ENCODE data around the gene DGKH. TPM values are rescaled to one million over a fixed set of nuclear protein-coding genes. Genes with fewer than 3 reads are reported as not detected.

DGKH gene
- total and polyA plus RNA-seq, 2 donors: 3.4 to 36.4 TPM

GRCh38 chr13:42101821-42102585 is 53.6 kb downstream of the DGKH start:
- 74% methylated on average over 3 of the region's 3 CpGs for WGBS
- H3K4me3 ChIP-seq (ENCODE audit: low read depth, low read length): no peak overlapping the region
- H3K4me1 ChIP-seq (ENCODE audit: insufficient read depth): no peaks in the 10 kb centered on the region
- H3K36me3 ChIP-seq (ENCODE audit: insufficient read depth): peaks cover 3% of the 10 kb centered on the region
- DNase-seq (ENCODE audit: extremely low spot score): no peak
- no peak overlapping the region for H3K27ac ChIP-seq (ENCODE audit: low read depth)

- Histone ChIP-seq H3K27ac (ENCODE audit: low read depth) (no peak overlapping the region), H3K36me3 (ENCODE audit: insufficient read depth) (peaks cover 3% of the 10 kb centered on the region), H3K4me1 (ENCODE audit: insufficient read depth) (no peaks in the 10 kb centered on the region), H3K4me3 (ENCODE audit: low read depth, low read length) (no peak overlapping the region)
- DNase-seq (ENCODE audit: extremely low spot score): no peak
- WGBS: 89% methylated on average over 5 of the region's 5 CpGs
These were observed 54.8 kb downstream of the DGKH start for GRCh38 chr13:42102961-42103865.

GRCh38 chr13:42106998-42107397 is 58.5 kb downstream of the DGKH start:
- Histone ChIP-seq H3K27ac (ENCODE audit: low read depth) (no peak overlapping the region), H3K4me3 (ENCODE audit: low read depth, low read length) (no peak overlapping the region), H3K36me3 (ENCODE audit: insufficient read depth) (no peaks in the 10 kb centered on the region), H3K4me1 (ENCODE audit: insufficient read depth) (no peaks in the 10 kb centered on the region)
- 94% methylated on average over 4 of the region's 4 CpGs for WGBS
- no peak for DNase-seq (ENCODE audit: extremely low spot score)

- Histone ChIP-seq H3K4me1 (ENCODE audit: insufficient read depth) (no peaks in the 10 kb centered on the region), H3K27ac (ENCODE audit: low read depth) (no peak overlapping the region), H3K4me3 (ENCODE audit: low read depth, low read length) (no peak overlapping the region), H3K36me3 (ENCODE audit: insufficient read depth) (no peaks in the 10 kb centered on the region)
- DNase-seq (ENCODE audit: extremely low spot score): no peak
- 88% methylated on average over 5 of the region's 5 CpGs for WGBS
These were observed 59.0 kb downstream of the DGKH start for GRCh38 chr13:42107421-42107820.

GRCh38 chr13:42108217-42108616 is 59.8 kb downstream of the DGKH start:
- H3K4me1 ChIP-seq (ENCODE audit: insufficient read depth): no peaks in the 10 kb centered on the region
- 93% methylated on average over 4 of the region's 4 CpGs for WGBS
- H3K36me3 ChIP-seq (ENCODE audit: insufficient read depth): no peaks in the 10 kb centered on the region
- H3K27ac ChIP-seq (ENCODE audit: low read depth): no peak overlapping the region
- DNase-seq (ENCODE audit: extremely low spot score): no peak
- H3K4me3 ChIP-seq (ENCODE audit: low read depth, low read length): no peak overlapping the region

- 97% methylated on average over 2 of the region's 2 CpGs for WGBS
- no peak overlapping the region for H3K4me3 ChIP-seq (ENCODE audit: low read depth, low read length)
- no peak for DNase-seq (ENCODE audit: extremely low spot score)
- H3K4me1 ChIP-seq (ENCODE audit: insufficient read depth): no peaks in the 10 kb centered on the region
- H3K36me3 ChIP-seq (ENCODE audit: insufficient read depth): no peaks in the 10 kb centered on the region
- no peak overlapping the region for H3K27ac ChIP-seq (ENCODE audit: low read depth)
These were observed 61.5 kb downstream of the DGKH start for GRCh38 chr13:42109957-42110356.

GRCh38 chr13:42110410-42111155 is 62.1 kb downstream of the DGKH start:
- Histone ChIP-seq H3K27ac (ENCODE audit: low read depth) (no peak overlapping the region), H3K4me3 (ENCODE audit: low read depth, low read length) (no peak overlapping the region), H3K36me3 (ENCODE audit: insufficient read depth) (no peaks in the 10 kb centered on the region), H3K4me1 (ENCODE audit: insufficient read depth) (no peaks in the 10 kb centered on the region)
- 18% methylated on average over 7 of the region's 7 CpGs for WGBS
- peak; percentile 64 for DNase-seq (ENCODE audit: extremely low spot score)

- 67% methylated on average over 4 of the region's 4 CpGs for WGBS
- no peak for DNase-seq (ENCODE audit: extremely low spot score)
- no peak overlapping the region for H3K27ac ChIP-seq (ENCODE audit: low read depth)
- no peak overlapping the region for H3K4me3 ChIP-seq (ENCODE audit: low read depth, low read length)
- no peaks in the 10 kb centered on the region for H3K36me3 ChIP-seq (ENCODE audit: insufficient read depth)
- H3K4me1 ChIP-seq (ENCODE audit: insufficient read depth): no peaks in the 10 kb centered on the region
These were observed 64.4 kb downstream of the DGKH start for GRCh38 chr13:42112864-42113263.

GRCh38 chr13:42113478-42113877 is 65.0 kb downstream of the DGKH start:
- WGBS: 68% methylated on average over 5 of the region's 5 CpGs
- no peak for DNase-seq (ENCODE audit: extremely low spot score)

GRCh38 chr13:42114278-42114677 is 65.8 kb downstream of the DGKH start:
- 68% methylated on average over 4 of the region's 4 CpGs for WGBS
- no peak overlapping the region for H3K27ac ChIP-seq (ENCODE audit: low read depth)
- no peaks in the 10 kb centered on the region for H3K4me1 ChIP-seq (ENCODE audit: insufficient read depth)
- DNase-seq (ENCODE audit: extremely low spot score): no peak
- H3K4me3 ChIP-seq (ENCODE audit: low read depth, low read length): no peak overlapping the region
- no peaks in the 10 kb centered on the region for H3K36me3 ChIP-seq (ENCODE audit: insufficient read depth)

More at GRCh38 chr13:42113478-42113877, 65.0 kb downstream of the DGKH start:
- Histone ChIP-seq H3K4me1 (ENCODE audit: insufficient read depth) (no peaks in the 10 kb centered on the region), H3K4me3 (ENCODE audit: low read depth, low read length) (no peak overlapping the region), H3K27ac (ENCODE audit: low read depth) (no peak overlapping the region), H3K36me3 (ENCODE audit: insufficient read depth) (no peaks in the 10 kb centered on the region)

- Histone ChIP-seq H3K27ac (ENCODE audit: low read depth) (no peak overlapping the region), H3K36me3 (ENCODE audit: insufficient read depth) (no peaks in the 10 kb centered on the region), H3K4me3 (ENCODE audit: low read depth, low read length) (no peak overlapping the region), H3K4me1 (ENCODE audit: insufficient read depth) (no peaks in the 10 kb centered on the region)
- 73% methylated on average over 4 of the region's 4 CpGs for WGBS
- no peak for DNase-seq (ENCODE audit: extremely low spot score)
These were observed 66.5 kb downstream of the DGKH start for GRCh38 chr13:42114912-42115311.

- DNase-seq (ENCODE audit: extremely low spot score): no peak
- no peak overlapping the region for H3K4me3 ChIP-seq (ENCODE audit: low read depth, low read length)
- WGBS: 72% methylated on average over 2 of the region's 2 CpGs
- H3K4me1 ChIP-seq (ENCODE audit: insufficient read depth): no peaks in the 10 kb centered on the region
- no peak overlapping the region for H3K27ac ChIP-seq (ENCODE audit: low read depth)
- no peaks in the 10 kb centered on the region for H3K36me3 ChIP-seq (ENCODE audit: insufficient read depth)
These were observed 67.8 kb downstream of the DGKH start for GRCh38 chr13:42116225-42116624.

GRCh38 chr13:42119041-42119440 is 70.6 kb downstream of the DGKH start:
- no peak for DNase-seq (ENCODE audit: extremely low spot score)
- no peak overlapping the region for H3K27ac ChIP-seq (ENCODE audit: low read depth)
- WGBS: 94% methylated on average over 5 of the region's 5 CpGs
- no peaks in the 10 kb centered on the region for H3K36me3 ChIP-seq (ENCODE audit: insufficient read depth)
- H3K4me3 ChIP-seq (ENCODE audit: low read depth, low read length): no peak overlapping the region
- no peaks in the 10 kb centered on the region for H3K4me1 ChIP-seq (ENCODE audit: insufficient read depth)
